Loucy (cell line): ENCODE results near the gene RNU11.

Source experiments
- CTCF ChIP-seq: fragments of 200-600 bp; sonication (generic); conservative IDR thresholded peaks from 2 replicates; pipeline ENCODE4 v1.5.1; 2014; ENCODE audit warnings: mild to moderate bottlenecking, antibody characterized with exemption, low read length
- EZH2phosphoT487 ChIP-seq: fragments of 200-600 bp; IDR thresholded peaks from 2 replicates; pipeline ENCODE4 v1.6.1; 2018; ENCODE audit warnings: antibody characterized with exemption, mild to moderate bottlenecking, moderate library complexity, borderline replicate concordance

DNA sequence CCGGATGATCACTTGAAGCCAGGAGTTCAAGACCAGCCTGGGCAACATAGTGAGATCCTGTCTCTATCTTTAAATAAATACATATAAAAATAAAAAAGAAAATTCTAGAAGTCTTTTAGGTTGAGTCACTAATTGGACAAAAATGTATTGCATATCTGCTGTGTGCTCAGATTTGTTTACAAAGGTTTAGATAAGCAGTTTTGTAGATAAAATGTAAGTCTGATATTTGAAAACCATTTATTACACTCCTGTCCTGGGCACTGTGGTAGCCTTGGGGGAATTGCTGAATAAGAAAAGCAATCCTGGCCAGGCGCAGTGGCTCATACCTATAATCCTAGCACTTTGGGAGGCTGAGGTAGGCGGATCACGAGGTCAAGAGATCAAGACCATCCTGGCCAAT, 31.8 kb downstream of the RNU11 start:
- TF ChIP-seq CTCF (no peak), EZH2phosphoT487 (no peak)
